Hypothalamus (tissue), 51 donors: Measurements from ENCODE around the gene SPX.

ENCODE experiments used
- DNase-seq, 51 donors: peaks; one replicate each; lab custom pipeline; 2025; lab: John Stamatoyannopoulos, UW

The SPX gene

DNA sequence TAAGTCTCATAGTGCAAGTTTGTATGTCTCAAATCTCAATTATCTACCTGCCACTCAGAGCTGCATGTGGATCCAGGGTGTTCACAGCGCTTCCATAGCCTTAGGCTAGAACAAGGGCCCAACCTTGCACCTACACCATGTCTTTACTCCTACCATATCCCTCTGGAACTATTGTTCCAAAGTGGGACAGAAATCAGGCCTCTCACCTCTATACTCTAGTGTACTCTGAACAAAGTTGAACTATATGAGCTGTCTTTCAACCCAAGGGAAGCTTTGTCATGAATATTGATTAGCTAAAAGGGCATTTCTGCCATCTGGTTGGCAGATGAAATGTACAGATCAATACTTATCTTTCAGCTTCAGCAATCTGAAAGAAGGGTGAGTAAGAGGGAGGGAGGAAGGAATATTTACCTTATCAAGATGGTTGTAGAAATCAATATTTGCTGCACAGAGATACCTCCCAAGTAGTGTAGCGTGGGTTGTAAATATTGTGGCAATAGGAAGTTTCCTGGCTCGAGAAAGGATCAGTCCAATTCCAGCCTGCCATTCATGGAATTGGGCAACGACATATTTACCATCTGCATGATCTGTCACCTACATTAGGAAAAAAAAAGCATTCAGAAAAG, 47.8 kb downstream of the SPX start:
- DNase-seq, result no peak

DNA sequence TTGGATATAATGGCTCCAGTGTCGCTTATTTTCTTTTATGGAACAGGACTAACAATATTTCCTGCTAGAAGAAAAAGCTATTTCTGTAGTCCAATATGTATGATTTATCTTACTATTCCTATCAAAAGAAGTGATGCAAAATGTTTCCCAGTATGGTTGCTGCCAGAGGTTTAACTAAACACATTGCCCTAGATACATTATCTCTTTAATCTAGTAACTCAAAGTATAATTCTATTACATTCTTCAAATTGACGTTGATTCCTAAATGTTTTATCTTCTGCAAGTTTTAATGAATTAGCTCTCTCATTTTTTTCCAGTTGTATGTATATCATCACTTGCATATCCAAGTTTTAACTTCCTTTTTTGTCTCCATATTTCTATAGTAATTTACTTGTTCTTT, 50.3 kb downstream of the SPX start:
- no peak for DNase-seq

DNA sequence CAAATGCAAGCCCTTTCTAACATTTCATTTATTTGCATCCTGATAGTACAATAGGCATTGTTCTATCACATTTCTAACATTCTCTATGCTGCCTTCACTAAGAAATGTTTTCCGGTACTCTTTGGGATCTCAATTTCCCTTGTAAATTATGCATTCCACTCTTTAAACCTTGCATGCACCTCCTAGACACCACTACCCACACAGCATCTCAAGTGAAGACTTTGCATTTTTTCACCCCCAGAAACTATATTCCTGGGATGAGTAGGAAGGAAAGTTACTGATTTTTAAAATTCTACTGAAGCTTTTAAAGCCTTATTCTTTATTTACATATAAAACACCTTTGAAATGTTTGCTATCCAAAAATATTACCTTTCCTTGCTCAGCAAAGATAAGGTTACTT, 51.4 kb downstream of the SPX start:
- no peak for DNase-seq

DNA sequence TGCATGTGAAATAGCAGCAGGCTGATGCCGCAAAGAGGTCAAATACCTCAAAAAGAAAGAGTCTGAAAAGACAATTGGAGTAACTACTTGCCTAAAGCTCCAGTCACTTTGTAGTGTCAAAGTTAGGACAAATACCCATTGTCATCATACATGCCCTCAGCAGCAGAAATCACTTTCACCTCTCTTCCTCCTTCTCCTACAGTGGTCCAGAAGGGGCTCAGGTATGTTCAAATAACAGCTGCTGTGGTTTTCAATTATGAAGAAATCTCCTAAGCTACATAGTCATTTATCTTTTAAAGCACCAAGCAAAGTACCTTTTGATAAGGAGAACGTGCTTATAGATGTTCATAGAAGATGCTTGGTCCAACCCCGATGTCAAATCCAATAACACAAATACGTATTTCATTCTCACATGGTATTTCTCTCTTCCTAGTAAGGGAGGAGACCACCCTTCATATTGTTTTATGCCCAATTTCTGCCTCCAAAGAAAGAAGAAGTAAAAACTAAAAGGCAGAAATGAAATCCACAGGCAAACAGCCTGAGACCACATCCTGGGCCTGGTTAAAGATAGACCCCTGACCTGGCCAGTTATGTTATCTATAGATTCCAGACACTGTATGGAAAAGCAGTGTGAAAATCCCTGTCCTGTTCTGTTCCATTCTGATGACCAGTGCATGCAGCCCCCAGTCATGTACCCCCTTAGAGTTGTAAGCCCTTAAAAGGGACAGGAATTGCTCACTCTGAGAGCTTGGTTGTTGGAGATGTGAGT, 54.8 kb downstream of the SPX start:
- no peak for DNase-seq
